Stimulated activated CD4-positive, alpha-beta T cell treated with anti-CD3 and anti-CD28 coated beads, TNF-alpha, amount 100 ng/mL, for 1 hour (primary cell): ENCODE data around the gene STK40.

ENCODE experiments used
- DNase-seq, 3 donors: peaks; one replicate each; pipeline ENCODE4 v3.0.0-alpha.2; 2020; ENCODE audit warnings: low read depth in 3 of 3, low spot score in 1 of 3

The STK40 gene

GRCh38 chr1:36346741-36347370 is 38.9 kb downstream of the STK40 start:
- no peak for DNase-seq

GRCh38 chr1:36345353-36345752 is 40.4 kb downstream of the STK40 start:
- no peak for DNase-seq

- no peak for DNase-seq
Observed at GRCh38 chr1:36344395-36344680, 41.4 kb downstream of the STK40 start.

GRCh38 chr1:36343651-36344394 is 41.9 kb downstream of the STK40 start:
- no peak for DNase-seq

GRCh38 chr1:36342426-36343185 is 43.1 kb downstream of the STK40 start:
- peak in 2 of 3 donors; percentile 41 to 51 for DNase-seq

GRCh38 chr1:36341626-36342320 is 44.0 kb downstream of the STK40 start:
- no peak for DNase-seq

- DNase-seq = no peak
Observed at GRCh38 chr1:36339615-36340014, 46.1 kb downstream of the STK40 start.

GRCh38 chr1:36339215-36339614 is 46.5 kb downstream of the STK40 start:
- DNase-seq = no peak

GRCh38 chr1:36337830-36338229 is 47.9 kb downstream of the STK40 start:
- DNase-seq = no peak

GRCh38 chr1:36330940-36331339 is 54.8 kb downstream of the STK40 start:
- DNase-seq = no peak

GRCh38 chr1:36329817-36330216 is 55.9 kb downstream of the STK40 start:
- DNase-seq = no peak

GRCh38 chr1:36328713-36329112 is 57.0 kb downstream of the STK40 start:
- no peak for DNase-seq

GRCh38 chr1:36328088-36328480 is 57.6 kb downstream of the STK40 start:
- no peak for DNase-seq

- DNase-seq = no peak
Observed at GRCh38 chr1:36327421-36328087, 58.2 kb downstream of the STK40 start.

- DNase-seq = no peak
Observed at GRCh38 chr1:36326499-36326898, 59.2 kb downstream of the STK40 start.

GRCh38 chr1:36324353-36324703 is 61.4 kb downstream of the STK40 start:
- no peak for DNase-seq

- DNase-seq = no peak
Observed at GRCh38 chr1:36323636-36324352, 61.9 kb downstream of the STK40 start, which contains the start of gene EVA1B. TSS of gene EVA1B (minus strand) at chr1:36323645. CDS start at chr1:36323037, 608 bp downstream.

GRCh38 chr1:36322786-36323635 is 62.7 kb downstream of the STK40 start:
- no peak for DNase-seq

- DNase-seq = no peak
Observed at GRCh38 chr1:36322041-36322785, 63.5 kb downstream of the STK40 start.
